ENCODE measurements around the gene CLCN1.

- TF ChIP-seq CTCF (IDR thresholded peaks at IDR 0.05; ENCODE audit: extremely low read depth in 1 of 2, insufficient read depth in 1 of 2, low read depth in 1 of 2, low read length in 2 of 2) (no peak), FOS (IDR thresholded peaks at IDR 0.05; ENCODE audit: borderline replicate concordance, insufficient read depth, low read length) (no peak), POLR2A (IDR thresholded peaks at IDR 0.05; ENCODE audit: low read depth, low read length) (no peak), POLR2AphosphoS5 (IDR thresholded peaks at IDR 0.05; ENCODE audit: insufficient read depth, low read depth, low read length) (no peak)
These were observed 27.1 kb upstream of the CLCN1 start for GRCh38 chr7:143288836-143289235.
